T-helper 2 cell (primary cell): ENCODE measurements around the gene RAB3IL1.

Source experiments
- DNase-seq, 5 experiments: peaks; one replicate each; pipeline versions ENCODE4 v3.0.0 to v3.0.0-alpha.2; 2012 to 2022

RAB3IL1 gene

GRCh38 chr11:61863548-61864081 lies 53.8 kb downstream of the RAB3IL1 start:
- DNase-seq, result no peak

DNA sequence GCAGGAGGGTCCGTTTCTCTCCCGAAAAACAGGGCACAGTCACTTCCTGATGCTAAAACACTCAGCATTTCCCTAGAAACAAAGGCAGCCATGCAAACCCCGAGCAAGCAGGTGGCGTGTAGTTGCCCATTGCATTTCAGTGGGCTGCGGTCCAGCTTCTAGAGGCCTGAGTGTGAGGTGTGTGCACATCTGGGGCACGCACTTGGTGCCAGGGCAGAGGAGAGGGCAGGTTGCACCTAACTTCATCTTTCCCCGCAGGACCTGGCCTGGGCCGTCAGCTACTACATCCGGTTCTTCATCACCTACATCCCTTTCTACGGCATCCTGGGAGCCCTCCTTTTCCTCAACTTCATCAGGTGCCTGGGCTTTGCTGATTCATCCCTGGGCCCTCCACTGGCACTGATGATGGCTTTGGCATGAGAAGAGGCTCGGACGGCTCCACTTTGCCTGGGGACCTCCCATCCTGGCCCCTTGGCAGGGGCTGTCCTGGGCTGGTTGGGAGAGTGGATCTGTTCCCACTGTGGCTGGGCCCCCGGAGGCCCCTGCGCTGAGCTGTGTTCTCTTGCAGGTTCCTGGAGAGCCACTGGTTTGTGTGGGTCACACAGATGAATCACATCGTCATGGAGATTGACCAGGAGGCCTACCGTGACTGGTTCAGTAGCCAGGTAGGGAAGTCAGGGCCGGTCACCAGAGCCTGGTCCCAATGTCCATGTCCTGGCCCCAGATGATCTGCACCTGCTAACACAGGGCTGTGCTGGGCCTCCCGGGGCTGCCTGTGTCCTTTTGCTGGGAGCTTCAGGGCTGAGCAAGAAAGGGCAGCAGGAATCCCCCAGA lies 54.4 kb downstream of the RAB3IL1 start:
- no peak for DNase-seq

GRCh38 chr11:61861634-61862033 lies 55.7 kb downstream of the RAB3IL1 start:
- no peak for DNase-seq

GRCh38 chr11:61860054-61860903 lies 57.1 kb downstream of the RAB3IL1 start:
- no peak for DNase-seq

- DNase-seq, result no peak
Measured at GRCh38 chr11:61855939-61856680, 61.3 kb downstream of the RAB3IL1 start.

DNA sequence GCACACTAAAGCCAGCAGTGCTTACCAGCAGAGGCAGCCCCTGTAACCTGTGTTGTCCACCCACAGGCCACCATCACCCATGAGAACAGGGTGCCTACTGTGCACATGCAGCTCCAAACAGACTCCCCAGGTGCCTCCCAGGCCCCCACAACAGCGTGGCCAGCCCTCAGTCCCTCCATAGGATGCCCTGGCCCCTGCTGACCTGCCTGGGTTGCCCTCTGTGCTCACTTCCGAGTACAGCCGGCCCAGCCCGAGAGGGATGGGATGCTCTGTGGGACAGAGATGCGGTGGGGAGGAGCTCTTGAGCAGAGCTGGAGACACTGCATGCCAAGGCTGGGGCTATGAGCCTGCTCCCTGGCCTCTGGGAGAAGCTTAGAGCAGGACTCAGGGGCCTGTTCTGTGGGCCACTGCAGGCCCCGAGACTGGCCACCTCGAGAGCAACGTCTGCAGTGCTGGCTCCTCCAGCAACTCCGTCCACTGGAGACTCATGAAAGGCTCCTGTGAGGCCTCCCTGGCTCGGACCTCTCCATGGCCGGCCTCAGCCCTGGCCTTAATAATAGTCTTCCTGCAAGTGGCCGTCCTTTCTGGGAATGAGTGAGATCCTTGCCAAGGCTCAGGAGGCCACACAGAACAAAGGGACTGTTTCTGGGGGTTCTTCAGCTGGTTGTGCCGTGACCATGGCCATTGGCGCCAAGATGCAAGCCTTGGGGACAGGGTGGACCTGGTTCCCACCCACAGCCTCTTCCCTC lies 62.2 kb downstream of the RAB3IL1 start:
- DNase-seq, result no peak

DNA sequence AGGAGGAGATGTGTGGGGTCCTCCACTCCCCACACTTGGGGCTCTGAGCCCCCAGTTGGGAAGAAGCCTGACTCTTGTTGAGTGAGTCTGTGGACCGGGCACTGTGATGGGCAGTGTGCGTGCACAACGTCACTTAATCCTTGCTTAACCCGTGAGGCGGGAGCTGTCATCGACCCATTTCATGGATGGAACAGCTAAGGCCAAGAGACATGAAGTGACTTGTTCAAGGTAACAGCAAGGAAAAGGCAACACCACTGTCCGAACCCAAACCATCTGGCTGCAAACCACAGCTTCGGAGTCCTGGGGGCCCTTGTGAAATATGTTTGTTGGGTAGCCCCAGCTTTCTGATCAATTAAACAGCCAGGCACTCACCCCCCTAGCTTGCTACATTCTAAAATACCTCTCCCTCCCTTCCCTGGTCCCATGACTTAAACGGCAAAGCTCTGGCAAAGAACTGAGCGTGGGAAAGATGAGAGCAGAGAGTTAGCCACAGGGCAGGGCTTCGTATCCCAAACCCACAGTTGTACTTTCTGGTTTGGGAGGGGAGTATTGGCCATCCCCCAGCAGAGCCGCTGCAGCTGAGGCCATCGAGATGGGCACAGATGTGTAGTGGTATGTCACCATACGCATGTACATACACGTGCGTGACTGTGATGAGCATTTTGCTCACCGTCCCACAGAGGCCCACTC lies 63.0 kb downstream of the RAB3IL1 start:
- DNase-seq, result no peak

- DNase-seq, result no peak
Measured at GRCh38 chr11:61853698-61854169, 63.6 kb downstream of the RAB3IL1 start.

DNA sequence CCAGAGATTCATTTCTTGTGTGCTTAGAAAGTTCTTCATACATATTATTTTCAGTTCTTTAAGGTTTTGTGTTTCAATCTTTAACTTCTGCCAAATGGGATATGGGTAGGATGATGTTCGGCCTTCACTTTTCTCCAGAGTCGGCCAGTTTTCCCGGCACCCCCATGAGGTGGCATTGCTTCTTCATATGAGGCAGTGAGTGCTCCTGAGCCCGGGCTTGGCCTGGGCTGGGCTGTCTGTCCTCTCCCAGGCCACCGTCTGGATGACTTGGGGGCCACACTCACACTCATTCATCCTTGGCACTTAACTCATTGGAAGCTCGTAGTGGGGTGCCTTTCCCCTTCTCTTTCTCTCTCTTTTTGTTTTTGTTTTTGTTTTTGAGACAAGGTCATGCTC lies 65.5 kb downstream of the RAB3IL1 start:
- DNase-seq, result no peak

GRCh38 chr11:61851113-61851899 lies 66.1 kb downstream of the RAB3IL1 start:
- DNase-seq, result no peak

DNA sequence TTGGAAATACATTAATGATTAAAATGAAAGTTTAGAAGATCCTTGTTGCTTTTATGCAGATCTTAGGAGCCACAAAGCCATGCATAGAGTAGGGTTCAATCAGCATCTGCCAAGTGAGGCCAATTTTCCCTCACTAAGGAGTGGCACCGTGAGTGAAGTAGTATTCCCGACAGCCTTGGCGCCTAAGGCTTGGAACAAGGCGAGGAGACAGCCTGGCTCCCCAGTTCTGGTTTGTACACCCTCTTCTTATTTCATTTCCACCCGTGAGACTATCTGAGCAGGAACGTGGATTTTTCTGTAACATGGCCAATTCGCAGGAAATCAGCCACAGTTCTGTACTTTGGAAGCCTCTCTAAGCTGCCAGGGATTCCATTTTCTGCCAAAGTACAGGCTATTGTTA lies 66.7 kb downstream of the RAB3IL1 start:
- DNase-seq, result no peak

DNA sequence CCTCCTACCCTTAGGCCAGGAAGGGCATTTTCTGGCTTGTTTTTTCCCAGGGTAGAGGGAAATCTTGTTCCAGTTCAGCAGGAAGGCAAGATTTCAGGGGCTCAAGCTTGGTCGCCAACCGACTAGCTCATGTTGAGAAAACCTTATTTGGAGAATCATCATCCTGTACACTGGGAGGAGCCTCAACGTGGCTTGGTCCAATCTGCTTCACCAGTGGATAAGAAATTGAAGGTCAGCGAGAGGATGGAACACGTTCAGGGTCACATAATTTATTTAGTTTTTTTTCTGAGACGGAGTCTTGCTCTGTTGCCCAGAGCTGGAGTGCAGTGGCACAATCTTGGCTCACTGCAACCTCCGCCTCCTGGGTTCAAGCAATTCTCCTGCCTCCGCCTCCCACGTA lies 68.7 kb downstream of the RAB3IL1 start:
- DNase-seq, result no peak

DNA sequence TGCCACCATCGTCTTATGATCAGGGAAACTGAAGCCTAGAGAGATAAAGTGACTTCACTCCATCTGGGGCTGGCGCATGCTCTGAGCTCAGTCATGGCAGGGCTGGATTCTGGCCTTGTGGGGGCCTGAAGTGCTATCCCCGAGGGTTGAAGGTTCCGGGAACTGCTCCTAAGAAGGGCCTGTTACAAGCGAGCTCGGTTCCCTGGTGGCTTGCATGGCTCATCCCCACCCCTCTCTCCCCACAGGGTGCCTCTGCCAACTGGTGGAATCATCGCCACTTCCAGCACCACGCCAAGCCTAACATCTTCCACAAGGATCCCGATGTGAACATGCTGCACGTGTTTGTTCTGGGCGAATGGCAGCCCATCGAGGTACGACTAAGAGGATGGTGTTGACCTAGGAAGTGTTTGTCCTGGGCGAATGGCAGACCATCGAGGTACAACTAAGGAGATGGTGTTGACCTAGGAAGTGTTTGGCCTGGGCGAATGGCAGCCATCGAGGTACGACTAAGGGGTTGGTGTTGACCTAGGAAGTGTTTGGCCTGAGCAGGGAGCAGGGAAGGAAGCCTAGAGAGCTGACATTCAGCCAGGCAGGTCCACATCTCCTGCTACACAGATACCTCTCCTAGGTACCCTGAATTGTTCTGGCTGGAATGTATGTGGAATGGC lies 69.3 kb downstream of the RAB3IL1 start:
- no peak for DNase-seq
